Liver (tissue), 9 donors: Measurements from ENCODE around the gene DNAAF5. TPM values are rescaled to one million over a fixed set of nuclear protein-coding genes. Genes with fewer than 3 reads are reported as not detected.

Experiments
- DNase-seq: peaks from one replicate; pipeline ENCODE4 v3.0.0-alpha.2; 2017; ENCODE audit warnings: low spot score
- H3K27ac ChIP-seq, 2 donors: one replicate each; pipeline ENCODE4 v1.7.0; 2013; ENCODE audit warnings: inconsistent platforms in 2 of 2, low read length in 2 of 2, control low read depth in 1 of 2, low read depth in 1 of 2, mild to moderate bottlenecking in 1 of 2
- H3K27me3 ChIP-seq, 4 donors: one replicate each; pipeline versions ENCODE4 v1.6.1 to v1.7.0; 2013; ENCODE audit warnings: low read length in 3 of 4, inconsistent platforms in 1 of 4, mild to moderate bottlenecking in 1 of 4, moderate library complexity in 1 of 4; ENCODE audit not compliant: control insufficient read depth in 4 of 4, insufficient read depth in 4 of 4
- H3K36me3 ChIP-seq, 4 donors: one replicate each; pipeline versions ENCODE4 v1.6.1 to v1.7.0; 2013; ENCODE audit warnings: low read length in 3 of 4, mild to moderate bottlenecking in 3 of 4, low read depth in 1 of 4, moderate library complexity in 1 of 4; ENCODE audit not compliant: control insufficient read depth in 4 of 4, insufficient read depth in 3 of 4
- H3K4me1 ChIP-seq, 4 donors: one replicate each; pipeline versions ENCODE4 v1.6.1 to v1.7.0; 2013; ENCODE audit warnings: low read length in 3 of 4, mild to moderate bottlenecking in 3 of 4, moderate library complexity in 1 of 4; ENCODE audit not compliant: control insufficient read depth in 4 of 4, insufficient read depth in 4 of 4
- H3K4me3 ChIP-seq, 3 donors: one replicate each; pipeline versions ENCODE4 v1.6.1 to v1.7.0; 2013; ENCODE audit warnings: low read length in 3 of 3, control low read depth in 1 of 3, low read depth in 1 of 3, mild to moderate bottlenecking in 1 of 3
- H3K9ac ChIP-seq, 2 donors: one replicate each; pipeline ENCODE4 v1.7.0; 2013; ENCODE audit warnings: low read length in 2 of 2, mild to moderate bottlenecking in 2 of 2, moderate library complexity in 2 of 2, control low read depth in 1 of 2, low read depth in 1 of 2
- H3K9me3 ChIP-seq, 4 donors: one replicate each; pipeline versions ENCODE4 v1.6.1 to v1.7.0; 2013; ENCODE audit warnings: low read length in 3 of 4; ENCODE audit not compliant: control insufficient read depth in 4 of 4
- FOXA1 ChIP-seq: IDR thresholded peaks from 2 replicates; pipeline ENCODE4 v1.6.1; 2016; ENCODE audit warnings: antibody characterized with exemption
- FOXA2 ChIP-seq: IDR thresholded peaks from 2 replicates; pipeline ENCODE4 v1.6.1; 2016; ENCODE audit warnings: antibody characterized with exemption
- GABPA ChIP-seq, 2 donors: IDR thresholded peaks in 1 of 2; conservative IDR thresholded peaks in 1 of 2; 2 replicates each; pipeline ENCODE4 v1.6.1; 2016; ENCODE audit warnings: antibody characterized with exemption in 2 of 2, mild to moderate bottlenecking in 1 of 2, moderate library complexity in 1 of 2
- HNF4A ChIP-seq, 2 donors: conservative IDR thresholded peaks; 2 replicates each; pipeline ENCODE4 v1.6.1; 2016; ENCODE audit warnings: antibody characterized with exemption in 2 of 2, mild to moderate bottlenecking in 2 of 2
- HNF4G ChIP-seq: IDR thresholded peaks from 2 replicates; pipeline ENCODE4 v1.6.1; 2016; ENCODE audit warnings: antibody characterized with exemption
- JUND ChIP-seq, 2 donors: IDR thresholded peaks; 2 replicates each; pipeline ENCODE4 v1.6.1; 2016; ENCODE audit warnings: antibody characterized with exemption in 2 of 2
- NR2F2 ChIP-seq: IDR thresholded peaks from 2 replicates; pipeline ENCODE4 v1.6.1; 2016; ENCODE audit warnings: antibody characterized with exemption
- RAD21 ChIP-seq, 2 donors: IDR thresholded peaks; 2 replicates each; pipeline ENCODE4 v1.6.1; 2016; ENCODE audit warnings: antibody characterized with exemption in 2 of 2, mild to moderate bottlenecking in 2 of 2
- RXRA ChIP-seq, 2 donors: IDR thresholded peaks; 2 replicates each; pipeline ENCODE4 v1.6.1; 2017 to 2018; ENCODE audit warnings: antibody characterized with exemption in 2 of 2, mild to moderate bottlenecking in 1 of 2
- SP1 ChIP-seq: IDR thresholded peaks from 2 replicates; pipeline ENCODE4 v1.6.1; 2018; ENCODE audit warnings: antibody characterized with exemption, mild to moderate bottlenecking
- TAF1 ChIP-seq: conservative IDR thresholded peaks from 2 replicates; pipeline ENCODE4 v1.6.1; 2016; ENCODE audit warnings: antibody characterized with exemption, mild to moderate bottlenecking
- YY1 ChIP-seq: IDR thresholded peaks from 2 replicates; pipeline ENCODE4 v1.6.1; 2016; ENCODE audit warnings: antibody characterized with exemption, mild to moderate bottlenecking
- WGBS: extraction: QIAGEN DNeasy Blood & Tissue Kit; methylation state at CpG from one replicate; pipeline ENCODE4 v1.1.7; 2013; 5-methylcytosine and 5-hydroxymethylcytosine counted together
- polyA plus RNA-seq, 2 donors: library from polyadenylated mRNA; stranded (reverse) in 1 of 2; unstranded in 1 of 2; fragments of 200-250 nt in 1 of 2; fragments of >200 nt in 1 of 2; fragmentation: Nextera tagmentation in 1 of 2; extraction: Ambion mirVana in 1 of 2; gene quantifications; one replicate each; pipeline versions ENCODE4 v1.2.1 to v1.2.3, GENCODE V29; 2013 to 2015
- total RNA-seq, 2 donors: library from RNA; depleted of rRNA; stranded (reverse); fragments of >200 nt; gene quantifications; one replicate each; pipeline ENCODE4 v1.2.3, GENCODE V29; 2014
- TF ChIP-seq, protein P1 (sequence below): fragments of 150-350 bp; IDR thresholded peaks from 2 replicates; pipeline ENCODE4 v1.5.1; 2017; ENCODE audit warnings: improper control_type of control experiment, low read depth, low read length; ENCODE audit not compliant: missing input control
- TF ChIP-seq, protein P2 (sequence below): IDR thresholded peaks from 2 replicates; pipeline ENCODE4 v1.6.1; 2016; ENCODE audit warnings: antibody characterized with exemption, mild to moderate bottlenecking
- TF ChIP-seq, protein P3 (sequence below): IDR thresholded peaks from 2 replicates; pipeline ENCODE4 v1.6.1; 2016; ENCODE audit warnings: antibody characterized with exemption
- TF ChIP-seq, protein P4 (sequence below): IDR thresholded peaks from 2 replicates; pipeline ENCODE4 v1.6.1; 2016; ENCODE audit warnings: antibody characterized with exemption
- TF ChIP-seq, protein P5 (sequence below): IDR thresholded peaks from 2 replicates; pipeline ENCODE4 v1.6.1; 2016; ENCODE audit warnings: antibody characterized with exemption
- donor health status: healthy.
- donor health status: healthy.
- donor health status: healthy.
- donor health status: healthy.
- donor health status: healthy.

DNAAF5 gene
- total and polyA plus RNA-seq, 4 donors, result 3.1 to 11.1 (median 9.5) TPM

DNA sequence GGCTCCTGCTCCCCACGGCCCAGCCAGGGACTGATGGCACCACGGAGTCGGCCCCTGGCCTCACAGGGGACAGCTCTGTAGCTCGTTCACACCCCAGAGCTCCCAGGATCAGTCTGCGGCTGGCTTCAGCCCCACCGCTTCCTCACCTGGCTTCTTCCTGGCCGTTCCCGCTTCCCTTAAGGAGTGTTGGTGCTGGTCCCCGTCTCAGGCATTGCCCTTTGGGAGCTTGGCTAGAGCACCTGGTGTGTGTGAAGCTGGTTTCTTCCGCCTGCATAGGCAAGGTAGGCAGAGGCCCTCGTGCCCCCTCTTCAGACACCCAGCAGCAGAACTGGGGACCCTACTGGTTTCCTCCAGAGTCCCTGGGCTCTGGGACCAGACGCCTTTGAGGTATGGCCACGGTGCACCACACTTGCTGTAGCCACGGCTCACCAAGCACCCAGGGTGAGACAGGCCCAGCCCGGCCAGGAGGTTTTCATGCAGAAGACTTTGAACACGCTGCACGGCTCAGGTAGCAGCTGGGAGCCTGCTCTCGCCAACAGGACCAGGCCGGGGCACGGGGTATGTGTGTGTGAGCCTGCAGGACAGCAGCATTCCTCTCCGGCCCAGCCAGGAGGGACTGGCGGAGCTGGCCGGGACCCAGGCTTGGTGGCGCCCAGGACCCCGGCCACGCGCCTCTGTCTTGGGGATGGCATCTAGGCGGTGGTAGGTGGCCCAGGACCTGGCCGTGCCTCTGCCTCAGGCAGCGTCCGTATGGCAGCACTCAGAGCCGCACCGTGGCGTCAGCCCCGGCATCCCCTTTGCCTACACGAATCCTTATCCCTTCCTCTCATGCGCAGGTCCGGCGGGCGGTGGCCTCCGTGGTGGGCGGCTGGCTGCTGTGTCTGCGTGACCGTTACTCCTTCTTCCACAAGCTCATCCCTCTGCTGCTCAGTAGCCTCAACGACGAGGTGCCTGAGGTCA is 13.8 kb downstream of the DNAAF5 start:
- 97% methylated on average over 46 of the region's 46 CpGs for WGBS
- H3K4me3 ChIP-seq, result no peak overlapping the region
- TF ChIP-seq RAD21 (IDR thresholded peaks at IDR 0.05), result no peak
- no peak for TF ChIP-seq SP1
- no peak for TF ChIP-seq HNF4G
- no peak for TF ChIP-seq TAF1
- no peak for TF ChIP-seq RXRA (IDR thresholded peaks at IDR 0.05)
- TF ChIP-seq, protein P1, sequence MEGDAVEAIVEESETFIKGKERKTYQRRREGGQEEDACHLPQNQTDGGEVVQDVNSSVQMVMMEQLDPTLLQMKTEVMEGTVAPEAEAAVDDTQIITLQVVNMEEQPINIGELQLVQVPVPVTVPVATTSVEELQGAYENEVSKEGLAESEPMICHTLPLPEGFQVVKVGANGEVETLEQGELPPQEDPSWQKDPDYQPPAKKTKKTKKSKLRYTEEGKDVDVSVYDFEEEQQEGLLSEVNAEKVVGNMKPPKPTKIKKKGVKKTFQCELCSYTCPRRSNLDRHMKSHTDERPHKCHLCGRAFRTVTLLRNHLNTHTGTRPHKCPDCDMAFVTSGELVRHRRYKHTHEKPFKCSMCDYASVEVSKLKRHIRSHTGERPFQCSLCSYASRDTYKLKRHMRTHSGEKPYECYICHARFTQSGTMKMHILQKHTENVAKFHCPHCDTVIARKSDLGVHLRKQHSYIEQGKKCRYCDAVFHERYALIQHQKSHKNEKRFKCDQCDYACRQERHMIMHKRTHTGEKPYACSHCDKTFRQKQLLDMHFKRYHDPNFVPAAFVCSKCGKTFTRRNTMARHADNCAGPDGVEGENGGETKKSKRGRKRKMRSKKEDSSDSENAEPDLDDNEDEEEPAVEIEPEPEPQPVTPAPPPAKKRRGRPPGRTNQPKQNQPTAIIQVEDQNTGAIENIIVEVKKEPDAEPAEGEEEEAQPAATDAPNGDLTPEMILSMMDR, result no peak
- TF ChIP-seq JUND (IDR thresholded peaks at IDR 0.05), result no peak
- no peak for TF ChIP-seq YY1
- no peak for TF ChIP-seq FOXA2
- TF ChIP-seq FOXA1, result no peak
- TF ChIP-seq, protein P2, sequence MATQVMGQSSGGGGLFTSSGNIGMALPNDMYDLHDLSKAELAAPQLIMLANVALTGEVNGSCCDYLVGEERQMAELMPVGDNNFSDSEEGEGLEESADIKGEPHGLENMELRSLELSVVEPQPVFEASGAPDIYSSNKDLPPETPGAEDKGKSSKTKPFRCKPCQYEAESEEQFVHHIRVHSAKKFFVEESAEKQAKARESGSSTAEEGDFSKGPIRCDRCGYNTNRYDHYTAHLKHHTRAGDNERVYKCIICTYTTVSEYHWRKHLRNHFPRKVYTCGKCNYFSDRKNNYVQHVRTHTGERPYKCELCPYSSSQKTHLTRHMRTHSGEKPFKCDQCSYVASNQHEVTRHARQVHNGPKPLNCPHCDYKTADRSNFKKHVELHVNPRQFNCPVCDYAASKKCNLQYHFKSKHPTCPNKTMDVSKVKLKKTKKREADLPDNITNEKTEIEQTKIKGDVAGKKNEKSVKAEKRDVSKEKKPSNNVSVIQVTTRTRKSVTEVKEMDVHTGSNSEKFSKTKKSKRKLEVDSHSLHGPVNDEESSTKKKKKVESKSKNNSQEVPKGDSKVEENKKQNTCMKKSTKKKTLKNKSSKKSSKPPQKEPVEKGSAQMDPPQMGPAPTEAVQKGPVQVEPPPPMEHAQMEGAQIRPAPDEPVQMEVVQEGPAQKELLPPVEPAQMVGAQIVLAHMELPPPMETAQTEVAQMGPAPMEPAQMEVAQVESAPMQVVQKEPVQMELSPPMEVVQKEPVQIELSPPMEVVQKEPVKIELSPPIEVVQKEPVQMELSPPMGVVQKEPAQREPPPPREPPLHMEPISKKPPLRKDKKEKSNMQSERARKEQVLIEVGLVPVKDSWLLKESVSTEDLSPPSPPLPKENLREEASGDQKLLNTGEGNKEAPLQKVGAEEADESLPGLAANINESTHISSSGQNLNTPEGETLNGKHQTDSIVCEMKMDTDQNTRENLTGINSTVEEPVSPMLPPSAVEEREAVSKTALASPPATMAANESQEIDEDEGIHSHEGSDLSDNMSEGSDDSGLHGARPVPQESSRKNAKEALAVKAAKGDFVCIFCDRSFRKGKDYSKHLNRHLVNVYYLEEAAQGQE, result no peak
- no peak for TF ChIP-seq GABPA (IDR thresholded peaks at IDR 0.05 in 1 of 2, conservative IDR thresholded peaks at IDR 0.05 in 1 of 2)
- H3K4me1 ChIP-seq, result no peaks in the 10 kb centered on the region
- no peak overlapping the region for H3K27ac ChIP-seq
- no peaks in the 10 kb centered on the region for H3K27me3 ChIP-seq
- H3K9ac ChIP-seq, result no peak overlapping the region
- peaks cover 0 to under 1% (median 0%) of the 10 kb centered on the region in 4 donors for H3K9me3 ChIP-seq
- peaks cover 1 to 21% (median 5%) of the 10 kb centered on the region in 4 donors for H3K36me3 ChIP-seq
- no peak for DNase-seq

DNA sequence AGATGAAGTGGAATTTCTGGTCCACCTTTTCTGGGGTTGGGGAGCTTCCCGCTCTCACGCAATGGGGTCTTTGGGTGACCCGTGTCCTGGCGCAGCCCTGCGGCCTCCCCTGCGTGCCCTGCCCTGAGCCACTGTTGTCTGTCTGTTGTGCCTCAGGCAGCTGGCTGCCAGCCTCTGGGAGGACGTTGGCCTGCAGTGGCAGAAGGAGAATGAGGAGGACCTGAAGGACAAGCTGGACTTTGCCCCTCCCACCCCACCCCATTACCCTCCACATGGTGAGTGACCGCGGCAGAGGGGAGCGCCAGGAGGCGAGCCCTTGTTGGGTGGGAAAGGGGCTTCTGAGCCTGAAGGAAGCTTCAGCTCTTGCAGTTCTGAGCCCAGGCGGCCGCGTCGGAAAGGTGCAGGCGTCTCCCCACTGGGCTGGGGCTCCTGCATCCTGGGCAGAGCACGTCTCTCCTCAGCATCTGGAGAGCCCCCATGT is 14.7 kb downstream of the DNAAF5 start:
- WGBS, result 98% methylated on average over 17 of the region's 17 CpGs
- no peaks in the 10 kb centered on the region for H3K4me1 ChIP-seq
- no peak overlapping the region for H3K27ac ChIP-seq
- no peak overlapping the region for H3K4me3 ChIP-seq
- TF ChIP-seq NR2F2 (no peak), HNF4A (conservative IDR thresholded peaks at IDR 0.05) (no peak), RAD21 (IDR thresholded peaks at IDR 0.05) (no peak), TAF1 (no peak), GABPA (IDR thresholded peaks at IDR 0.05 in 1 of 2, conservative IDR thresholded peaks at IDR 0.05 in 1 of 2) (no peak), FOXA2 (no peak), RXRA (IDR thresholded peaks at IDR 0.05) (no peak), HNF4G (no peak)
- TF ChIP-seq, protein P3, sequence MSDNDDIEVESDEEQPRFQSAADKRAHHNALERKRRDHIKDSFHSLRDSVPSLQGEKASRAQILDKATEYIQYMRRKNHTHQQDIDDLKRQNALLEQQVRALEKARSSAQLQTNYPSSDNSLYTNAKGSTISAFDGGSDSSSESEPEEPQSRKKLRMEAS, result no peak
- TF ChIP-seq, protein P4, sequence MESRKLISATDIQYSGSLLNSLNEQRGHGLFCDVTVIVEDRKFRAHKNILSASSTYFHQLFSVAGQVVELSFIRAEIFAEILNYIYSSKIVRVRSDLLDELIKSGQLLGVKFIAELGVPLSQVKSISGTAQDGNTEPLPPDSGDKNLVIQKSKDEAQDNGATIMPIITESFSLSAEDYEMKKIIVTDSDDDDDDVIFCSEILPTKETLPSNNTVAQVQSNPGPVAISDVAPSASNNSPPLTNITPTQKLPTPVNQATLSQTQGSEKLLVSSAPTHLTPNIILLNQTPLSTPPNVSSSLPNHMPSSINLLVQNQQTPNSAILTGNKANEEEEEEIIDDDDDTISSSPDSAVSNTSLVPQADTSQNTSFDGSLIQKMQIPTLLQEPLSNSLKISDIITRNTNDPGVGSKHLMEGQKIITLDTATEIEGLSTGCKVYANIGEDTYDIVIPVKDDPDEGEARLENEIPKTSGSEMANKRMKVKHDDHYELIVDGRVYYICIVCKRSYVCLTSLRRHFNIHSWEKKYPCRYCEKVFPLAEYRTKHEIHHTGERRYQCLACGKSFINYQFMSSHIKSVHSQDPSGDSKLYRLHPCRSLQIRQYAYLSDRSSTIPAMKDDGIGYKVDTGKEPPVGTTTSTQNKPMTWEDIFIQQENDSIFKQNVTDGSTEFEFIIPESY, result no peak
- TF ChIP-seq, protein P2, result no peak
- TF ChIP-seq, protein P5, sequence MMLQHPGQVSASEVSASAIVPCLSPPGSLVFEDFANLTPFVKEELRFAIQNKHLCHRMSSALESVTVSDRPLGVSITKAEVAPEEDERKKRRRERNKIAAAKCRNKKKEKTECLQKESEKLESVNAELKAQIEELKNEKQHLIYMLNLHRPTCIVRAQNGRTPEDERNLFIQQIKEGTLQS, result no peak
- no peak for DNase-seq
- H3K9ac ChIP-seq, result no peak overlapping the region
- H3K36me3 ChIP-seq, result peaks cover 1 to 21% (median 6%) of the 10 kb centered on the region in 4 donors
- no peaks in the 10 kb centered on the region for H3K27me3 ChIP-seq
- H3K9me3 ChIP-seq, result no peaks in the 10 kb centered on the region
